ENCODE results near the gene SLC35E3.

Gene SLC35E3

DNA sequence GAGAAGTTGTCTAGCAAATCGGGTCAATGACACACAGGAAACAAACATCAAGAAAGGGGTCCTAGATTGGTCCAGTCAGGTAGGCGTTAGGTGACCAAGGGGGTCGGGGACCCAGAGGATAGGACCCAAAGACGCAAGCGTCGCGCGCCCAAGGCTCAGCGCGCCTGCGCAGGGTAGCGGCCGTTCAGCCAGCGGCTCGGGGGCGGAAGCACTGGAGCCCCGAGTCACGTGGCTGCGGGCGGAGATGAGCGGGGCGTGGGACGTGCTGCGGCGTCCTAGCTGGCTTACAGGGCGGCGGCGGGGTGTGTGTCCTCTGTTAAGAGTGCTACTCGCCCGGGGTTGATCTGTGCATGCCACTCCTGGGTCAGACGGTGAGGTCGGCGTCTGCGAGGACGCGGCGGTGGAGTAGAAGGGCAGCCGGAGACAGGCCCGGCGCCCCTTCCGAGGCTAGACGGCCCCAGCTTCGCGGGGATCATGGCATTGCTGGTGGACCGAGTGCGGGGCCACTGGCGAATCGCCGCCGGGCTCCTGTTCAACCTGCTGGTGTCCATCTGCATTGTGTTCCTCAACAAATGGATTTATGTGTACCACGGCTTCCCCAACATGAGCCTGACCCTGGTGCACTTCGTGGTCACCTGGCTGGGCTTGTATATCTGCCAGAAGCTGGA is at the start of gene SLC35E3:
Gene SLC35E3, plus strand, starts transcription at position 273 of the 668 bp plus-strand sequence. Its CDS starts 202 bp downstream, at position 475.
- peak; percentile 97 for DNase-seq (ENCODE audit: low spot score)

DNA sequence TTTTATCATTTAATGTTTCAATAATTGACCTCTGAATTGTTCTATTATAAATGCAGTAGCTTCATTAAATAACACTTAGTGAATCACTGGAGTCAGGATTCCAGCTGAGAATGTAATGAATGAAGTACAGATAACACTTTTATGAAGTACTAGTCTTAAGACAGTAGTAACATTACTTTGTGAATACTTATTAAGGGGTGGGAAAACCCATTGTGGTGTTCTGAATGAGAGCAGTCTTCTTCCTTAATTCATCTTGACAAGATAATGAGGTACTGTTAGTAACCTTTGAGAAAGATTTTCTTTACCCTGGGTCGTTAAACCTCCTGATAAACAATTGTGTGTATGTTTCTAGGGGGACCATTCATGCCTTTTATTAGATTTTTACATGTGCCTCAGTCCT is 46.5 kb upstream of the SLC35E3 start:
- DNase-seq (ENCODE audit: low spot score), result no peak

DNA sequence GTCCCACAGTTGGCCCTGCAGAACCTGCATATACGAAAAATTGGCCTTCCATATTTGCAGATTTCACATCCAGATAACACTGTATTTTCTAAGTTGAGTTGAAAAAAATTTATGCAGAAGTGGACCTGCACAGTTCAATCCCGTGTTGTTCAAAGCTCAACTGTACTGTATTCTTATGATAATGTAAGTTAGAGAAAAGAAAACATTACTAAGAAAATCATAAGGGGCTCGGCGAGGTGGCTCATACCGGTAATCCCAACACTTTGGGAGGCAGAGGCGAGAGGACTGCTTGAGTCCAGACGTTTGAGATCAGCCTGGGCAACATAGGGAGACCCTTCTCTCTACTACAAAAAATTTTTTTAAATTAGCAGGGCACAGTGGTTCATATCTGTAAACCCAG is 18.2 kb upstream of the SLC35E3 start:
- DNase-seq (ENCODE audit: low spot score), result no peak

DNA sequence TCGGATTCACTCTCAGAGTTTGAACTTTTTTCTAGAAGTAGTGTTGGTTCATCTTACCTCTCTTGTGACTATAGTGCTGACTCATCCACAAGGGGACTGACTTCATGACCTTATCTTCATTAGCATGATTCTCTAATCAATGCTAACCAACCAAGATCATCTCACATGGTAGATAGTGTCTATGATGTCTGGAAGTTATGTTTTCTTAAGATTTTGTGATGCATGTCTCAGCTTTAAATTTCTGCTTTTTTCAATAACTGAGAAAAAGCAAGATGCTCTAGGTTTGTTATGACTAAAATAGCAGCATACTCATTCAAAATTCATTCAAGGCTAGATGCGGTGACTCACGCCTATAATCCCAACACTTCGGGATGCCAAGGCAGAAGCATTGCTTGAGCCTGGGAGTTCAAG is 12.3 kb upstream of the SLC35E3 start:
- peak; percentile 2 for DNase-seq (ENCODE audit: low spot score)

DNA sequence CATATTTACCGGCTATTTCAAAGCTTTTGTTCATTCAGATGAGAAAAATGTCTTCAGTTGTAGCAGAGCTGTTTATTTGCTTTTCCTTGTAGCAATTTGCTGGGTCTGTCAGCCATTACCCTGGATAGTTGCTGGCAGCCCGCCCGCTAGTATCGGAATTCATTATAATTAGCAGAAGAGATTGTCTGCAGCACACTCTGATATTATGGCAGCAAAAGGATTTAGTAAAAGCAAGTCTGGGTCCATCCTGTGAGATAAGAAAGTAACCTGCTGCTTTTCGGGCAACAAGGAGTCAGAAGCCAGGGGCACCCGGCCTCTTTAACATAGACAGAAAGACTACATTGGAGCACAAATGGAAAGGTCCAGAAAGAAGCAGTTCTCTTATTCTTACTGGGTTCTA is 6.1 kb upstream of the SLC35E3 start:
- no peak for DNase-seq (ENCODE audit: low spot score)

DNA sequence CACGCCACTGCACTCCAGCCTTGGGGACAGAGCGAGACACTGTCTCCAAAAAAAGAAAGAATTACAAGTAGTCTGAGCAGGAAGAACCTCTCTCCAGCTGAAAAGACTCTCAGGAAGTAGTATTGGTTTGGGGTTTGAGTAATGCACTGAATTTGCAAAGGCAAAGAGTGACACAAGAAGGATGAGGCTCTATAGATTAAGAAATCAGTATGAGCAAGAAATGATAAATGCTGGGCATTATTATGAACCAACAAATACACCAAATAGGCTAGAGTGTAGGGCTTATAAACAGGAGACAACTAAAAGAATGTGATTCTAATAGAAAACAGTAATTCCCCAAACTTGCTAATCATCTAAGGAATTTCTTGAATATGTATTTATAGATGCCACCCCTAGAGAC is 2.6 kb upstream of the SLC35E3 start:
- no peak for DNase-seq (ENCODE audit: low spot score)

DNA sequence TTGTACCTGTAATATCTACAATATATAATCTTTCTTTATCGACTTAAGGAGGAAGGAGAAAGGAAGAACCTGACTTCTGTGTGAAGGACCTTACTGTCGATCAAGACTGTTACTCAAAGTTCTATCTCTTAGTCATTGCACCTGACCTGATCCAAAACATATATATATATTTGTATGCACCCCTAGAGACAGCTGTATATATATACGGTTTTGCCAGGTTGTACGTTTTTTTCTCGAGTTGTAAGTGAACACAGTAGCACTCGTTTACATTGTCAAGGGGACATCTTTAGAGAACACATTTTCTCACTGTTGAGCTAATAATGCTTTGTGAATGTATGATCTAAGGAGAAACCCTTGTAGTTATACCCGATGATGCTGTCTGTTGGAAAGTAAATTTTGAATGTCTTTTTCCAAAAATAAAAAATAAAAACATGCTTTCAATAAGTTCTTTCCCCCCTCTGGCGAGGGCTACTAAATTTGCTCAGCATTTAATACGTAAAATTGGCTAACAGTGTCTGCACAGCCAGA is 536 bp upstream of the SLC35E3 start:
- no peak for DNase-seq (ENCODE audit: low spot score)

DNA sequence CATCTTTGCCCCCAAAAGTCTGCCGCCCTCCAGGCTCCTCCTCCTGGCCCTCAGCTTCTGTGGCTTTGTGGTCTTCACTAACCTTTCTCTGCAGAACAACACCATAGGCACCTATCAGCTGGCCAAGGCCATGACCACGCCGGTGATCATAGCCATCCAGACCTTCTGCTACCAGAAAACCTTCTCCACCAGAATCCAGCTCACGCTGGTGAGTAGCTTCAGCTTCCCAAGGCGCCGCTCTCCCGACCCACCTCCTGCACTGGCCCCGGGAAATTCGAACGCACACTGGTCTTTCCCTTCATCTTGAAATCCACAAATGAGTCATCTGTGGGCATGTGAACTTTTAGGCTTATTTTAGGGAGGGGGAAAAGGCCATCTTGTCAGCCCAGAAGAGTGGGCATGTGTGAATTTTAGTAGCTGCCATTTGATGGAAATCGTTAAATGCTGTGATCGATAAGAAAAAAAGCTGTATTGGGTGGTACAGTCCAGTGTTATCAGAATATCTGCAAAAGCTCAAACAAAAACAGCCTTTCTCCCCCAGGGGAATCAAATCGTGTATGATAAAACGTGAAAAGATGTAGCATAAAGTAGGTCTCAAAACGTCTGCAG is 700 bp downstream of the SLC35E3 start:
- DNase-seq (ENCODE audit: low spot score), result peak; percentile 82

DNA sequence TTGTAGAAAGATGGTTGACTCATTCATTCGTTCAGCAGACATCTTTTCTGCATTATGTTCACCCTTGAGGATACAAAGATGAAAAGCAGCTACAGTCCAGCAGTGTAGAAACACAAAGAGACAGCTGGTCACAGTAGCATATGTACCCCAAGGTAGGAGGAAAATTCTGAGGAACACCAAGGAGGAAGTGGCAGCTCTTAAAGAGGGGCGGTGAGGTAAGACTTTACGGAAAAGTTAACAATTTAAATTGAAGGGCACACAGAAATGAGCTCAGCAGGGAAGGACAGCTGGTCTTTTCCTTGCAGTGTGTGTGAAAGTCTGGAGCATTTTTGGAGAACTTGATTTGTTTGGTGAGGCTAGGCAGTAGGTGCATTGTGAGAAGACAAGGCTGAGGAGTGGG is 3.5 kb downstream of the SLC35E3 start:
- no peak for DNase-seq (ENCODE audit: low spot score)

DNA sequence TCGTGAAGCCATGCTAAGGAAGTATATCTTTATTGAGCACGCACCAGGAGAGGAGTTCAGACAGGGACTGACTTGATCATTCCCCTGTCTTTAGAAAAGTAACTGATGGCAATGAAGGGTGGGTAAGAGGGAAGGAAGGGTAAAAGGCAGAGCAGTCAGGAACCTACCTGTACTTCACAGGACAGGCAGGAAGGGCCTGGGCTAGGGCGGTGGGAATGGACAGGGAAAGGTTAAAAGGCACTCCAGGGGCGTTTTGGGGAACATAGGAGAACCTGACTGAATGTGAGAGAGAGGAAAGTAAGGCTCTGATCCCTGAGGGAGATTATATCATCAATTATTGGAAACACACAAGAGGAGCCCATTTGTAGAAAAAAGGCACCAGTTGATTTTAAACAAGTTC is 3.9 kb downstream of the SLC35E3 start:
- no peak for DNase-seq (ENCODE audit: low spot score)

DNA sequence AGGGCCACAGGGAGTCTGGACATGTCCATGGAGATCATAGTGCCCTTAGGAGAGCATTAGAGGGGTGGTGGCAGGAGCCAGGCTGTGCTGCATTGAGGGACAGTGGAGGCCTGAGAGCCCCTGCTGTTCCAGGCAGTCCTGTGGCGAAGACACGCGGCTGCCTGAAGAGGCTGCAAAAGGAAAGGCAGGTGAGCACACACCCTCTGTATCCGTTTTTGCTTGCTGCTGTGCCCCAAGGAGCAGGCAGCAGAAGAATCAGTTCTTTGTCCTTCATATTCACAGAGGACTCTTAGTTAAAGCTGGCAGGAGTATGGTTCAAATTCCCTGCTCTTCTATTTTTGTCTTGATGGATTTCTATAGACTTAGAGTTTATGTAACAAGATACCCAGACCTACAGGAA is 4.5 kb downstream of the SLC35E3 start:
- no peak for DNase-seq (ENCODE audit: low spot score)

DNA sequence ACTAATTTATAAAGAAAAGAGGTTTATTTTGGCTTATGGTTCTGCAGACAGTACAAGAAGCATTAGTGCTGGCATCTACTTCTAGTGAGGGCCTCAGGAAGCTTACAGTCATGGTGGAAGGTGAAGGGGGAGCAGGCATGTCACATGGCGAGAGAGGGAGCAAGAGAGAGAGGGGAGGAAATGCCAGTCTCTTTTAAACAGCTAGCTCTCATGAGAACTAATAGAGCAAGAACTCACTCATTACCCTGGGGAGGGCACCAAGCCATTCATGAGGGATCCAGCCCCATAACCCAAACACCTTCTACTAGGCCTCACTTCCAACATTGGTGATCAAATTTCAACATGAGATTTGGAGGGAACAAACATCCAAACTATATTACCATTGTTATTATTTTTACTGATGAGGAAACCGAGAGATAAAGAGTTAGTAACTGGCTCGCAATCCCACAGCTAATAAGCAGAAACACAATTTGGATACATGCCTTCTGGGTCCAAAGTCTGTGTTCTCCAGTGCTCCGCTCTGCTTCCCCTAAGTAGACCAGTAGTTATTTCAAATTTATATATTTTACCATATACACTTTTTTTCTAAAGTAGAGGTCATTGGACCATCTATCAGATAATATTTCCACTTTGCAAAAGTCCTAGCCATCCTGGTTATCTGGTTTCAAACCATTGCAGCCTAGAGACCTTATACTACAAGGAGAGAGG is 9.7 kb downstream of the SLC35E3 start:
- DNase-seq (ENCODE audit: low spot score), result no peak

DNA sequence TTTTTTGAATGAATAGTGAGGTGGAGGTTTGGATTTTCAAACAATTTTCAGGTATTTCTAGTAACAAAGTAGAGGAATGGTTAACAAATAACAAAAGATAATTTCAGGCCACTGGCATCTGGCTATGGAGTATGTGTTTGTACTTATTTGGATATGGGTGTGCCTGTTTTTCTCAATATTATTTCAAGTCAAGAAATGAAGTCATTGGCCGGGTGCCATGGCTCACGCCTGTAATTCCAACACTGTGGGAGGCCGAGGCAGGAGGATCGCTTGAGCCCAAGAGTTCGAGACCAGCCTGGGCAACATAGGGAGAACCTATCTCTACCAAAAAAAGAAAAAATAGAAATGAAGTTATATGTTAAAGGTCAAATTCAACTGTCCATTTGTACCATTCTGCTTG is 13.9 kb downstream of the SLC35E3 start:
- no peak for DNase-seq (ENCODE audit: low spot score)

DNA sequence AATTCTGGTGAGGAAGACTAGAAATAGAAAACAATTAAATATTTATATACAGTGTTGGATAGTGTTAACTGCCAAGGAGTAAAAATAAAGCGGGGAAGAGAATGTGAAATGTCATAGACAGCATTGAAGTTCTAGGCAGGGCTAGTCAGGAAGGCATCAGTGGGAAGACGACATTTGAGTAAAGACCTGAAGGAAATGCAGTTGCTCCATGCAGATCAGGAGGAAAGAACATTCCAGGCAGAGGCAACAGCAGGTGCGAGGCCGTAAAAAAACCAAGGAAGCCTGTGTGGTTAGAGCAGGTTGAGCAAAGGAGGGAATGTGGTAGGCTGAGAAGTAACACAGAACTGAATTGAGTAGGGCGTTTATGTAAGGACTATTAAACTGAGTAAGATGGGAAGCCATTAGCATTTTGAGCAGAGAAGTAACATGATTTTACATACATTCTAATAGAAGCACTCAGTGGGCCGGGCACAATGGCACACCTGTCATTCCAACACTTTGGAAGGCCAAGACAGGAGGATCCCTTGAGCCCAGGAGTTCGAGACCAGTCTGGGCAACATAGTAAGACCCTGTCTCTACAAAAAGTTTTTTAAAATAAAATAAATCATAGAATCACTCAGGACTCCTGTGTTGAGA is 14.9 kb downstream of the SLC35E3 start:
- no peak for DNase-seq (ENCODE audit: low spot score)

DNA sequence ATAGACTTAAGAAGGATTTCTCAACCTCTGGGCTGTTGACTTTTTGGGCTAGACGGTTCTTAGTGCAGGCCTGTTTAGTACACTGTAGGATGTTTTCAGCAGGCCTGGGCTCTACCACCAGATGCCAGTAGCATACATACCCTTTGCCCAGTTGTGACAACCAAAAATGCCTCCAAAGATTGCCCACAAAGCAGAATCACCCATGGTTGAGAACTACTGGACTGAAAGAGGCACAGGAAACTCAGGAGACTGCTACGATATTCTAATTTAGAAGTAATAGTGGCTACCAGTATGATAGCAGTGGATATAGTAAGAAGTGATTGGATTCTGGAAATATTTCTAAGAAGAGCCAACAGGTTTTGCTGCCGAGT is 15.5 kb downstream of the SLC35E3 start:
- no peak for DNase-seq (ENCODE audit: low spot score)

DNA sequence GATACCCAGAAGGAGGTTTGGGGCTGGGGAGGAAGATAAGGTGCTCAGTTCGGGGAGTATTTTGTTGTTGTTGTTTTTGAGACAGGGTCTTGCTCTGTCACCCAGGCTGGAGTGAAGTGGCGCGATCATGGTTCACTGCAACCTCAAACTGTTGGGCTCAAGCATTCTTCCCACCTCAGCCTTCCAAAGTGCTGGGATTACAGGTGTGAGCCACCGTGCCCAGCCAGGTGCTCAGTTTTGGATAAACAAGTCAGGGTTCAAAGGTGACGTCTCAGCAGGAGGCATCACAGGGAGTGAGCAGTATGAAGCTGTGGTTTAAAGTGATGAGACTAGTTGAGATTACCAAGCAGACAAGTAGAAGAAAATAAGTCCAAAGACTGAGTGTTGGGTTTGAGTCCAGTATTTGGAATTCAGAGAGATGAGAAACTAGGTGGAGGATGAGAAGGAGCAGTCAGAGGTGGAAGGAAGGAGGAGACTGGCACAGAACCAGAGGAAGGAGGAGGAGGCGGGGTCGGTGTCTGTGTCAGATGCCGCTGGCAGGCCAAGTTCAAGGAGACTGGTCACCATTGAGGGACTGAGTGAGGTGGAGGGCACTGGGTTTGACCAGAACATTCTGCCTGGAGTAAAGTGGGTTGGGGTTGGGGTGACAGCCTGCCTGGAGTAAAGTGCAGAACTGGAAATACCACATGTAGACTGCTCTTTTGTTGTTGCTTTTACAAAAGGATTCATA is 16.1 kb downstream of the SLC35E3 start:
- no peak for DNase-seq (ENCODE audit: low spot score)

DNA sequence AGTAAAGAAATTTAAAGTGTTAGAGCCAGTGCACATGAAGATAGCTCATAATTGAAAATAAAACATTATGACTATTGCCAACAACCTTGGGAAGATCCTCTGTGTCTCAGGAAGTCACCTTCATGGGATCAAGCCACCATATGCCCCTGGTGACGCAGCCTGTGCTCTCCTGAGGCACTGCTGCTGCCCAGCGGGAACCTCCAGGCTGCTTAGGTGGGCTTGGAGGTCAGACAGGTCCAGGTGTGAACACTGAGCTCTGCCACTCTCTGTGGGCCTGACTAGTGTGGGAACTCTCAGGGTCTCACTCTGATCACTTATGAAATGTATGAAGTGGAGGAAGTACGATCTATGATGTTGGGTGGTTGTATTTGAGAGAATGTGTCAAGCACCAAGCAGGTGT is 16.7 kb downstream of the SLC35E3 start:
- no peak for DNase-seq (ENCODE audit: low spot score)

DNA sequence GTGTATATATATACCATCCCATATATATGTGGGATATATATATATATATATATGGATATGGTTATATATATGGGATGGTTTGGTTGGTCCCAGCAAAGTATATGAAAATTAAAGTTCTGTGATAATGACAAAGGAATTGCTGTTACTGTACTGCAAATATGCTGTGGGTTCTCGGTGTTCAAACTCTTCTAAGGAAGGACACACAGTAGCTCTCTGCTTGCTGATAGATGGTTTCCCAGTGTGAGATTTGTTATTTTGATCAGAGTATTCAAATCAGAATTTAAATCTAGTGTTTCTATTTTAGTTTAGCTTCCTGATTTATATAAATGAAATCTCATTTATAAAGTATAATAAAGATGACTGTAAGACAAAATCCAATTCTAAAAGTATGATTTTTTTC is 19.7 kb downstream of the SLC35E3 start:
- DNase-seq (ENCODE audit: low spot score), result no peak

DNA sequence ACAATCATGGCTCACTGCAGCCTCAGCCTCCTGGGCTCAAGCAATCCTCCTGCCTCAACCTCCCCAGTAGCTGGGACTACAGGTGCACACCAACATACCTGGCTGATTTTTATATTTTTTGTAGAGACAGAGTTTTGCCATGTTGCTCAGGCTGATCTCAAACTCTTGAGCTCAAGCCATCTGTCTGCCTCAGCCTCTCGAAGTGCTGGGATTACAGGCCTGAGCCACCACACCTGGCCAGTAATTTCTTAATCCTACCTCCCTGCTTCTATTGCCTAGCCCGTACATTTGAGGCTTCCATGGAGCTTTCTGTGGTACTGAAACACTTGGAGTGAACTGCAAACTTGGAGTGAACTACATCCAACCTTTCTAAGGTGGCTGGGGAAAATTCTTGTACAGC is 20.7 kb downstream of the SLC35E3 start:
- no peak for DNase-seq (ENCODE audit: low spot score)

DNA sequence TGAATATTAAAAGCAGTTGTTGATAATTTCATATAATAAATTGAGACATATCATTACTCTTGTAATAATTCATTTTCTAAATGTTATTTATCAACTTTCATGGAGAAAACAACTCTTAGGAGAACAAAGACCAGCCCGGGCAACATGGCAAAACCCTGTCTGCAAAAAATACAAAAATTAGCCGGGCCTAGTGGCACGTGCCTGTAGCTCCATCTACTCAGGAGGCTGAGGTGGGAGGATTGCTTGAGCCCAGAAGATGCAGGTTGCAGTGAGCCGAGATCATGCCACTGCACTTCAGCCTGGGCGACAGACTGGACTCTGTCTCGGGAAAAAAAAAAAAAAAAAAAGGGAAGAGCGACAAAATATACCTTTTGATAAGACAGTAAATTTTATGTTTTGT is 21.2 kb downstream of the SLC35E3 start:
- DNase-seq (ENCODE audit: low spot score), result no peak

DNA sequence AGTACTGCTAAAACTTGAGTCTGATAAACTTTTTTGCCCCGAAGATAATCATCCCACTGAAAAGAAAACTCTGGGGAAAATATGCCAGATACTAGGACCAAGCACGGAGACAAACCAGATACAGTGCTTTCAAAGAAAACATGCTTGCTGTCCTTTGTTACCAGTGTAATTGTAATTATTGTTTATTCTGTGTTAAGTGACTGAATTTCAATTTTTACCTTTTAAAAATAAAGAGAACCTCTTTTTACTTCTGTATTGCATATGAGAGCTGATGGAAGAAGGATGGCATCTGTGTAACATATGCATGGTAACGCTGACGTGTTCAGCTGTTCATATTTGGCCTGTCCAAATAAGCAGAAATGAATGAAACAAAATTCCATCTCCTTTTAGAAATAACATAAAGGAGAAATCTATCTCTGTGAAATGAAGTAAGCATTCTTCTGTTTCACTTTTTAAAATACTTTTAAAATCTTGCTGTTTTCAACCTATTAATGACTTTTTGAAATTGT is 22.5 kb downstream of the SLC35E3 start:
- no peak for DNase-seq (ENCODE audit: low spot score)

DNA sequence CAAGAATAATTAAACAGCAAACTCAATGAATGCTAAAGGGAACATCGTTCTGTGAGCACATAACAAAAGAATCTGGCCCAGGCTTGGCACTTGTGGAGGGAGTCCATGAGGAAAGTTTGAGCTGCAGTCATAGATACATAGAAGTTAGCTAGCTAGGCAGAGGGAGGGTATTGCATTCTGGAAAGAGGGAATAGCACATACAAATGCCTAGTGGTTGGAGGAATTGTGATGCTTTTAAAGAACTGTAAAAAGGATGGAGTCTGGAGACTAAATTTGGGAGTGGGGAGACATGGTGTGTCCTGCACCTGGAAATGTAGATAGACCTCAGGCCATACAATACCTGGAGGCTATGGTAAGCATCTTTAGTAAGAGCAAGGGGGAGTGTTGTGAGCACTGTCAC is 24.0 kb downstream of the SLC35E3 start:
- DNase-seq (ENCODE audit: low spot score), result no peak

Data from AG08395 (cell line).